Measurements from ENCODE around the gene ATG101. TPM values are rescaled to one million over a fixed set of nuclear protein-coding genes. Genes with fewer than 3 reads are reported as not detected.

ATG101 gene
- total RNA-seq, 1 donor from 2014 or later: 45.9 TPM

- H3K27me3 Mint-ChIP-seq (ENCODE audit: low read depth): peaks cover 6% of the 10 kb centered on the region
- no peaks in the 10 kb centered on the region for H3K9me3 Mint-ChIP-seq
- H3K27ac Mint-ChIP-seq: peak overlapping the region; percentile 81
- no peak for DNase-seq (ENCODE audit: low spot score)
- H3K4me3 Mint-ChIP-seq (ENCODE audit: low read depth): peak overlapping the region; percentile 71
- peaks cover 40% of the 10 kb centered on the region for H3K4me1 Mint-ChIP-seq (ENCODE audit: low read depth)
- intact Hi-C loops (cut with micrococcal nuclease): loop anchor here (1.0 kb wide), 2 partner anchors 8 to 18 kb away; partner anchors contain the start of gene NR4A1
- peaks cover 4% of the 10 kb centered on the region for H3K36me3 Mint-ChIP-seq (ENCODE audit: low read depth)
Measured at GRCh38 chr12:52033446-52034140, 36.2 kb upstream of the ATG101 start.

DNA sequence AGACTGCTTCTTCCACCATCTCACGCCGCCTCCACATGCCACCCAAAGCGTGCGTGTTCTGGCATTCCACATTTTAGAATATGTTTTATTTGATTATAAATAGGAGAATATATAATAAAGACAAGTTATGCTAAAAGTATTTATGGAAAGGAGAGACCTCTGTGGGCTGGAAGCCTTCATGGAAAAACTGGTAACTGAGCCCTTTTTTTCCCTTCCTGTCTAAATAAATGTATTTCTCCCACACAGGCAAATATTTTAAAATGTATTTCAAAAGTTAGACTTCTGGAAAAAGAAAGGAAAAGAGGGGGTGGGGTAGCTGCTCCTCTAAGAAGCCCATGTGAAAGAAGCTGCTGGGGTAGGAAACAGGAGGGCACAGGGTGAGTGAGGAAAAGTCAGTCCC lies 34.6 kb upstream of the ATG101 start:
- Mint-ChIP-seq H3K27me3 (ENCODE audit: low read depth) (peaks cover 6% of the 10 kb centered on the region), H3K36me3 (ENCODE audit: low read depth) (peaks cover 7% of the 10 kb centered on the region), H3K4me3 (ENCODE audit: low read depth) (peak overlapping the region; percentile 55), H3K27ac (no peak overlapping the region), H3K4me1 (ENCODE audit: low read depth) (peaks cover 53% of the 10 kb centered on the region), H3K9me3 (no peaks in the 10 kb centered on the region)
- intact Hi-C loops (cut with micrococcal nuclease): no loop called here
- no peak for DNase-seq (ENCODE audit: low spot score)

DNA sequence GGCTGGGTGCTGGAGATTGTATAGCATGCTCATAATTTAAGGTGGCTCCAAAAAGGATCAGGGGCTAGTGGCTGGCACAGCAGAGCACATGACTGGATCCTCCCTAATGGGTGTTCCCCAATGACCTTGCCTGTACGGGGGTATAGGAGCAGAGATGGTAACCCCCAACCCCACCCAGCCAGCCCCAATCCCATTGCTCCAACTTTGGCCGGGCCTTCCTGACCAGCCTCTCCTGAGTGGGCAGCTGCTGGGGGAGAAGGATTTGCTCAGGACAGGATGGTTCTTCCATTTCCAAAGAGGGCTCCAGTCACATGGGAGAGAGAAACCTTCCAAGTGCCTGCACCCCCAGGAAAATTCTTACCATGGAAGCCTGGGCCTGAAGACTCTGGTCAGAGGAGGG lies 33.9 kb upstream of the ATG101 start:
- peak overlapping the region; percentile 58 for H3K4me3 Mint-ChIP-seq (ENCODE audit: low read depth)
- H3K9me3 Mint-ChIP-seq: no peaks in the 10 kb centered on the region
- peak overlapping the region; percentile 45 for H3K27ac Mint-ChIP-seq
- intact Hi-C loops (cut with micrococcal nuclease): no loop called here
- DNase-seq (ENCODE audit: low spot score): no peak
- peaks cover 6% of the 10 kb centered on the region for H3K27me3 Mint-ChIP-seq (ENCODE audit: low read depth)
- H3K4me1 Mint-ChIP-seq (ENCODE audit: low read depth): peaks cover 57% of the 10 kb centered on the region
- peaks cover 8% of the 10 kb centered on the region for H3K36me3 Mint-ChIP-seq (ENCODE audit: low read depth)

GRCh38 chr12:52036587-52037171 lies 33.1 kb upstream of the ATG101 start:
- H3K9me3 Mint-ChIP-seq: no peaks in the 10 kb centered on the region
- peaks cover 8% of the 10 kb centered on the region for H3K36me3 Mint-ChIP-seq (ENCODE audit: low read depth)
- intact Hi-C loops (cut with micrococcal nuclease): loop anchor here (1.0 kb wide), 2 partner anchors 11 to 15 kb away; partner anchors contain the start of gene NR4A1
- H3K27ac Mint-ChIP-seq: no peak overlapping the region
- DNase-seq (ENCODE audit: low spot score): peak; percentile 74
- H3K4me1 Mint-ChIP-seq (ENCODE audit: low read depth): peaks cover 61% of the 10 kb centered on the region
- peak overlapping the region; percentile 58 for H3K4me3 Mint-ChIP-seq (ENCODE audit: low read depth)
- H3K27me3 Mint-ChIP-seq (ENCODE audit: low read depth): peaks cover 6% of the 10 kb centered on the region

DNA sequence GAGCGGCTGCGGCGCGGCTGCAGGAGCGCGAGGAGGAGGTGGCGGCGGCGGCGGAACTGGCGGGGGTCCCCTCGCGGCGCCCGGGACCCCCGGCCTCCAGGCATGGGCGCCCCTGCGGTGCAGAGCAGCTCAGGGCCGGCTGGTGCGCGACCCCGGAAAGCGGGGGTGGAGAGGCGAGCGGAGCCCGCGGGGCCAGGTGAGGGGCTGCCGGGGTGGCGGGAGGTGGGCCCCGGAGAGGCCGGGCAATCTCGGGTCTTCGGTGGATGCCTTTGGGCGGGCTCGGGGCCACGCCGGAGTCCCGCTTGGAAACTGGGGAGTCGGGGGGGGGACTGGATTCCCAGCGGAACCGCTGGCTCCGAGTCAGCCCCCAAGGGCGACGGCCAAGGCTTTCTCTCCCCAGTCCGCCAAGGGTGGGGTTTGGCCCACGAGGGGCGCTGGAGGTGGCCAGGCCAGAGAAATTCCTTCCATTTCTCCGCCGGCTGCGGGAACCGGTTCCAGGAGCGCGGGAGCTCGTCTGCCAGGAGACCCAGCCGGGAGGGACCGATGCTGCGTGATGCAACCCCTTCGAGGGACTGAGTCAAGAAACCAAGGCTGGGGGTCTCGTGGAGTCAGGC lies 32.4 kb upstream of the ATG101 start:
- intact Hi-C loops (cut with micrococcal nuclease): loop anchor here (1.0 kb wide), 2 partner anchors 12 to 14 kb away; partner anchors contain the start of gene NR4A1
- Mint-ChIP-seq H3K27ac (no peak overlapping the region), H3K27me3 (ENCODE audit: low read depth) (peaks cover 6% of the 10 kb centered on the region), H3K4me1 (ENCODE audit: low read depth) (peaks cover 65% of the 10 kb centered on the region), H3K4me3 (ENCODE audit: low read depth) (peak overlapping the region; percentile 88), H3K36me3 (ENCODE audit: low read depth) (peaks cover 13% of the 10 kb centered on the region), H3K9me3 (no peaks in the 10 kb centered on the region)
- no peak for DNase-seq (ENCODE audit: low spot score)

DNA sequence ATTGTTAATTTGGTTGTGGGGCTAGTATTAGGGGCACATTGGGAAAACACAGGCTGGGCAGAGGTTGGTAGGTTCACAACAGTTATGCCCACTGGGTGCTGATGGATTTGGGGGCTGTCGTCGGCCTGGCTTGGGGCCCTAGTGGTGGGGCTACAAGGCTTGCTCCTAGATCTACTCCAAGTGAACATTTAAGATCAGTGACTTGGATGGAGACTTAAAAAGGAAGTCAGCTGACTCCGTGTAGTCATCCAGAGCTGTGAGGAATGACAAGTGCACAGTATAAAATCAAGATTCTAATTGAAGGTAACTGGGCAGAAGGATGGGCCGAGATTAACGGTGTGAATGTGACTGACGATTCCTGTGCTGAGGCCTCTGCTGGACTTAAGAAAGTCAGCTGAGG lies 31.3 kb upstream of the ATG101 start:
- peak overlapping the region; percentile 88 for H3K4me3 Mint-ChIP-seq (ENCODE audit: low read depth)
- peaks cover 61% of the 10 kb centered on the region for H3K4me1 Mint-ChIP-seq (ENCODE audit: low read depth)
- no peak for DNase-seq (ENCODE audit: low spot score)
- H3K36me3 Mint-ChIP-seq (ENCODE audit: low read depth): peaks cover 17% of the 10 kb centered on the region
- H3K9me3 Mint-ChIP-seq: no peaks in the 10 kb centered on the region
- peaks cover 6% of the 10 kb centered on the region for H3K27me3 Mint-ChIP-seq (ENCODE audit: low read depth)
- intact Hi-C loops (cut with micrococcal nuclease): loop anchor here (1.0 kb wide), 1 partner anchor 31 kb away; the partner anchor contains the start of gene ATG101
- peak overlapping the region; percentile 76 for H3K27ac Mint-ChIP-seq

DNA sequence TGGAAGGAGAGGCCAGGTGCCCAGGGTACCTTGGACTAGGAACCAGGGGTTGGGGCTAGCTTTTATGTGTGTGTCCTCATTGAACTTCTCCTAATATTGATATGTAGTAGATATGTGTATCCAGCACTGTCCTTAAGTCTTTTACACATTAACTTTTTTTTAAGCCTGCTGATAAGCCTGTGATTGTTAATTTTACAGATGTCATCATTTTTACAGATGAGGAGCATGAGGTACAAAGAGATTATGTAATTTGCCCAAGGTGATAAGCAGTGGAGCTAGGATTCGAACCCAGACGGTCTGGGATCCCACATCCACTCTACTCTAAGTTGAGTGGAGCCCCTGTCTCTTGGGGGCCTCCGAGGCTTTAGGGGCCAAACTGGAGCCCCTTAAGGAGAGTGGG lies 28.7 kb upstream of the ATG101 start:
- Mint-ChIP-seq H3K4me1 (ENCODE audit: low read depth) (peaks cover 42% of the 10 kb centered on the region), H3K27me3 (ENCODE audit: low read depth) (peaks cover 3% of the 10 kb centered on the region), H3K27ac (no peak overlapping the region), H3K36me3 (ENCODE audit: low read depth) (peaks cover 25% of the 10 kb centered on the region), H3K4me3 (ENCODE audit: low read depth) (no peak overlapping the region), H3K9me3 (no peaks in the 10 kb centered on the region)
- no peak for DNase-seq (ENCODE audit: low spot score)
- intact Hi-C loops (cut with micrococcal nuclease): no loop called here

DNA sequence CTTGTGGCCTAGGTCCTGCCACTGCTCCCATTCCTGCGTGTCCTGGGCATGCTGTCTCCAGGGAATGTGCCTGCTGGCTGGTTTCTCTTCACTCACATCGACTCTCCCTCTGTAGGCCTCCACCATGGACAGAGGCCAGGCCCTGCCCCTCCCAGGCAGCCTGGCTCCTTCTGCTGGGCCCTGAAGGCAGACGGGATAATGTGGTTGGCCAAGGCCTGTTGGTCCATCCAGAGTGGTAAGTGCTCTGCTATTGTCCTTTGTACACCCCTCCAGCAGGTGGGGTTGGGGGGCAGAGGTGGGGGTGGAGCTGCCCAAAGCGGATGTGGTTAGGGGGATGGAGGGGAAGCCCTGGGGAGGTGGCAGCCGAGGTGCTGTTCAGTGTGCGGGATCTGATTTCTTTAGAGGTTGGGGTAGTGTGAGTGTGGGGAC lies 28.1 kb upstream of the ATG101 start:
- Mint-ChIP-seq H3K36me3 (ENCODE audit: low read depth) (peaks cover 25% of the 10 kb centered on the region), H3K4me1 (ENCODE audit: low read depth) (peaks cover 38% of the 10 kb centered on the region)

GRCh38 chr12:52042706-52043385 lies 26.9 kb upstream of the ATG101 start:
- Mint-ChIP-seq H3K4me1 (ENCODE audit: low read depth) (peaks cover 40% of the 10 kb centered on the region), H3K9me3 (no peaks in the 10 kb centered on the region), H3K36me3 (ENCODE audit: low read depth) (peaks cover 25% of the 10 kb centered on the region), H3K27ac (no peak overlapping the region), H3K27me3 (ENCODE audit: low read depth) (no peaks in the 10 kb centered on the region), H3K4me3 (ENCODE audit: low read depth) (no peak overlapping the region)
- intact Hi-C loops (cut with micrococcal nuclease): no loop called here
- DNase-seq (ENCODE audit: low spot score): no peak

More for the DNA sequence above, 28.1 kb upstream of the ATG101 start:
- H3K9me3 Mint-ChIP-seq: no peaks in the 10 kb centered on the region
- H3K27me3 Mint-ChIP-seq (ENCODE audit: low read depth): no peaks in the 10 kb centered on the region
- intact Hi-C loops (cut with micrococcal nuclease): no loop called here
- H3K27ac Mint-ChIP-seq: peak overlapping the region; percentile 56
- no peak for DNase-seq (ENCODE audit: low spot score)
- no peak overlapping the region for H3K4me3 Mint-ChIP-seq (ENCODE audit: low read depth)

DNA sequence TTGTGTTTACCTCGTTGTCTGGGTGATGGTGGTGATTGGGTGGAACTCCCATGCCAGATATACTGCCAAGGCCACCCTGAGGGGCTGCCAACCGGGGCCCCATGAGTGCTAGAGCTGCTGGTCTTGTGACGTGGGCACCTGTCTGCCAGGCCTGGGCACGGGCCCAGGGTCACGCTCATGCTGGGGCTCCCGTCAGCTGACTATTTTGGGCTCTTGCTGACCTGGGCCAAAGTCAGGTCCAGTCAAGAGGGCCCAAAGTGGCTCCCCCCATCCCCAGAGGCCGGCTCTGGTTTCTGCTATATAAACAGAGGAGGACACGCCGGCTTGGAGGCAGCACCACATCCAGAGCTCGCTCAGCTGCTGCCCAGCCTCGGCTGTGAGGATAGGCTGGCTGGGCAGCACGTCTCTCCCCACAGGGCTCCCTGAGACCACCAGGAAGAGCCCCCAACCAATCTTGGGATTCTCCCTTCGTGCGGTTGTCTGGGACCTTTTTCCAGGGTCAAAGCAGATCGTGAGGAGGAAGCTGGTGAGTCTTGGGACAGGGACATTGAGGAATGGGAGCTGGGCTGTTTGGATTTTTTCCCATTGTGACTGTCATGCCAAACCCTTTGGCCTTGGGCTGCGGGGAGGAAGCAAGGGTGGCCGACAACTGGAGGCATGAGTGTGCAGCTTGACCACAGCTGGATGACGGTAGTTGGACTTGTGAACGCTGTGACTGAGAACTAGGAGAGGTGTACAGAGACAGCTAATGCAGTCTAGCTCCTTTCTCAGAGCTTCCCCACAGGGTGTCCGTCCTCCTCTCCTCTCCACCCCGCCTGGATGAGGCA lies 26.2 kb upstream of the ATG101 start:
- no peak for DNase-seq (ENCODE audit: low spot score)
- H3K27me3 Mint-ChIP-seq (ENCODE audit: low read depth): no peaks in the 10 kb centered on the region
- H3K27ac Mint-ChIP-seq: no peak overlapping the region
- intact Hi-C loops (cut with micrococcal nuclease): no loop called here
- H3K4me3 Mint-ChIP-seq (ENCODE audit: low read depth): no peak overlapping the region
- H3K4me1 Mint-ChIP-seq (ENCODE audit: low read depth): peaks cover 35% of the 10 kb centered on the region
- H3K9me3 Mint-ChIP-seq: no peaks in the 10 kb centered on the region
- H3K36me3 Mint-ChIP-seq (ENCODE audit: low read depth): peaks cover 21% of the 10 kb centered on the region

DNA sequence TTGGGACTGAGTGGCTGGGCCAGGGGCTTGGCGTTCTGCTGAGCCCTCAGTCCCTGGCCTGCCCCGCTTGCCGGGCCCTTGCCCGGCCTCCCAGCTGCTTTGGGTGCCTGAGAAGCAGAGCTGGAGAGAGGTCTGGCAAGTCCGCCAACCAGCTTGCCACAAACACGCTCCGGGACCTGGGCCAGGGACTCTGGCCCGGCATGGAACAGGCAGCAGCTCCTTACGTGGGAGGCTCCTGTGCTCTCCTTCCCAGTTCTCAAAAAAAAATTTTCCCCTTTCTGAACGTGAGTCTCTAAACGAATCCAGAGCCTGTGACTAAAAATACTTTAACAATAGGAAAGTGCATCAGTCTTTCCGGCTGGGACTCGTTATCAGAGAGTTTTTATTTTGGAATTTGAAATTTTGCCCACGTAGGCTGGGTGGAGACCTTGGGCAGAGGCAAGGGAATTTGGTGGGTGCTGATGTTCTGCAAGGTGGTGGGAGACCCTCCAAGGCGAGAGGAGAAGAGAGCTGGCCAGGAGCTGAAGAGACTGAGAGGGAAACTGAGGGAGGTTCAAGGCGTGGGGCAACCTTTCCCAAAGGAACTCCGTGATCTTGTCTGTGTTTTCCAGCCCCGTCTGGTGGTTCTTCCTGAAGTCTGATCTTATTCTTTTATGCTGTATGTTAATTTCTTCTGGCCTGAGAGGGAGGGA lies 25.3 kb upstream of the ATG101 start:
- Mint-ChIP-seq H3K4me3 (ENCODE audit: low read depth) (no peak overlapping the region), H3K9me3 (no peaks in the 10 kb centered on the region), H3K27ac (no peak overlapping the region)

More for the DNA sequence above, 25.3 kb upstream of the ATG101 start:
- Mint-ChIP-seq H3K36me3 (ENCODE audit: low read depth) (peaks cover 25% of the 10 kb centered on the region), H3K27me3 (ENCODE audit: low read depth) (no peaks in the 10 kb centered on the region), H3K4me1 (ENCODE audit: low read depth) (peaks cover 31% of the 10 kb centered on the region)
- intact Hi-C loops (cut with micrococcal nuclease): no loop called here
- DNase-seq (ENCODE audit: low spot score): no peak
